Kidney tubule cell (primary cell): Measurements from ENCODE around the gene FERMT1.

Source experiments
- DNase-seq: peaks from one replicate; pipeline ENCODE4 v3.0.0-alpha.2; 2018; ENCODE audit warnings: low spot score

The FERMT1 gene, protein sequence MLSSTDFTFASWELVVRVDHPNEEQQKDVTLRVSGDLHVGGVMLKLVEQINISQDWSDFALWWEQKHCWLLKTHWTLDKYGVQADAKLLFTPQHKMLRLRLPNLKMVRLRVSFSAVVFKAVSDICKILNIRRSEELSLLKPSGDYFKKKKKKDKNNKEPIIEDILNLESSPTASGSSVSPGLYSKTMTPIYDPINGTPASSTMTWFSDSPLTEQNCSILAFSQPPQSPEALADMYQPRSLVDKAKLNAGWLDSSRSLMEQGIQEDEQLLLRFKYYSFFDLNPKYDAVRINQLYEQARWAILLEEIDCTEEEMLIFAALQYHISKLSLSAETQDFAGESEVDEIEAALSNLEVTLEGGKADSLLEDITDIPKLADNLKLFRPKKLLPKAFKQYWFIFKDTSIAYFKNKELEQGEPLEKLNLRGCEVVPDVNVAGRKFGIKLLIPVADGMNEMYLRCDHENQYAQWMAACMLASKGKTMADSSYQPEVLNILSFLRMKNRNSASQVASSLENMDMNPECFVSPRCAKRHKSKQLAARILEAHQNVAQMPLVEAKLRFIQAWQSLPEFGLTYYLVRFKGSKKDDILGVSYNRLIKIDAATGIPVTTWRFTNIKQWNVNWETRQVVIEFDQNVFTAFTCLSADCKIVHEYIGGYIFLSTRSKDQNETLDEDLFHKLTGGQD

DNA sequence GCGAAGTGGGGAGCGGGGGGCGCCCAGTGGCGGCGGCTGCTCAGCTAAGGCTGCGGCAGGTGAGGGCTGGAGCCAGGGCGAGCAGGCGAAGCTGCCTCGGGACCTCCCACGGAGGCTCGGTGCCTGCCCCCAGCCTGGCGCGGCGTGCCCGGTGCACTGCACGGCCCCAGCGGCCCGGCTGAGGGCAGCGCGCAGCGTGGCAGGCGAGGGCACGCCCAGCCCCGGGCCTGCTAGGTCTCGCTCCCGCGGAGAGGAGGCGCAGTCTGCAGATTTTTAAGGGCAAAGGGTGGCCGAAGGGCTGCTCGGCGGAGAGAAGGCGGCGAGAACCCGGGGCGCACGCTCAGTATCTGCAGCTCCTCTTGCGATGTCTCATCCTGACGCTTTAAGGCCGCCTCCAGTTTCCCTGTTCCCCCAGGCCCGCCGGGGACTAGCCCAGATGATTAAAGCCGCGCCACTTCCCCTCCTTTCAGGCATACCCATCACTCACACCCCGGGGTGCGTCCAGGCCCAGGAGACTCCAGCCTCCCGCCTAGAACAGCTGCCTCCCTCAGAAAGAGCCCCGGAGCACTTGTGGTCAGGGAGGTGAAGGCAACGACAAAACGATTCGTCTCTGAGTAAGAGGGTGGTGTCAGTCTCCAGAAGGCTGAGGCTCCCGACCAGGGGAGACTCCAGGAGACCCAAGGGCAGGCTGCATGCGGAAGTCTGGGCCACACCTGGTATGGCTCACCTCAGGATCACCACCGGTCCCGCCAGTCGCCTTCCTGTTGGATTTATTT is at the start of gene FERMT1:
Gene FERMT1, minus strand, starts transcription at position 158 of the 776 bp plus-strand sequence. CDS start 3,476 bp downstream, outside the sequence.
- DNase-seq: peak; percentile 89

DNA sequence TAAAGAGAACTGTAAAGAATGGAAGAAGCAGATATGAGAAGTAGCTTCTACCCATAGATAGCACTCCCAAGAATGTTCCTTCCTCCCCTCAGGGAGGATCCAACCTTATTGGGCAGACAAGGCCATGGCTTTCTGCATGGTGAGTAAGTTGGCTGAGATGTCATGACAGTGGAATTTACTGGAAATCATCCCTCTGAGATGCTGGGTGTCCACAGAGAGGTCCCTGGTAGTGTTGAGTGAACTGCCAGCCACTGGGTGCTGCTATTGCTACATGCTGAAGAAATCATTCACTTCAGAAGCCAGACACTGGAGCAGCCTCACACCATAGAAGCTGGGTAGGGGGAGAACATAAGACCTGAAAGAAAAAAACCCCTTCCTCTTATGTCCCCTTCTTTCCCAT is 46.4 kb upstream of the FERMT1 start:
- peak; percentile 71 for DNase-seq

DNA sequence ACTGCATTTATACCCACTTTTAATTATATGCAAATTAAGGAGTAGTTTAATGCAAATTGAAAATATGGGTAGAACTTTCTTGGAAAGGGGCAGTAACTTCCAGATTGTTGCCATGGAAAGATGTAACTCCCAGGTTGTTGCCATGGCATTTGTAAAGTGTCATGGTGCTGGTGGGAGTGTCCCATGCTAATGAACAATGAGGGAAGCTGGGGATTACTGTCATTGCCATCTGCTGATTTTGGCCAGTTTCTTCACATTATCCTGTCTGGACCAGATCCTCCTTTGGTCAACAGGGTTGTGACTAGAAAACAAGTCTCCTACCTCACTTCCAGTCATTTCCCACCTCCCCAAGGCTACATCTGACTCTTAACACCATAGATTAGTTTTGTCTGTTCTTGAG is 45.4 kb upstream of the FERMT1 start:
- DNase-seq: no peak

DNA sequence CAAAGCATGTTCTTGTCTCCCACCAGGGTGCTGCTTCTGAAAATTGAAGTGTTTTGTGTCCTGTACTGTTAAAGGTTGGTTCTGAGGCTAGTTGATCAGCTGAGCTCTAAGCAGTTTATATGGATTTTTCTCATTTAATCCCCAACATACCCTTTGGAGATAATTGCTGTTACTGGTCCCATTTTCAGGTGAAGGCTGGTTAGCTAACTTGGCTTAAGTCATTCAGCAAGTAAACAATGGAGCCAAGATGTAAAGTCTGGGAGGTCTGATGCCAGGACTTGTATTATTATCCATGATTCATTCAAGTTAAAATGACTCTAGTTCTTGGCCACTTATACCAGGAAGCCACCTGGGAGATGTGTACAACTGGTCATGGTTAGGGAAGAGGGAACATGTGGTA is 42.5 kb upstream of the FERMT1 start:
- peak; percentile 33 for DNase-seq

DNA sequence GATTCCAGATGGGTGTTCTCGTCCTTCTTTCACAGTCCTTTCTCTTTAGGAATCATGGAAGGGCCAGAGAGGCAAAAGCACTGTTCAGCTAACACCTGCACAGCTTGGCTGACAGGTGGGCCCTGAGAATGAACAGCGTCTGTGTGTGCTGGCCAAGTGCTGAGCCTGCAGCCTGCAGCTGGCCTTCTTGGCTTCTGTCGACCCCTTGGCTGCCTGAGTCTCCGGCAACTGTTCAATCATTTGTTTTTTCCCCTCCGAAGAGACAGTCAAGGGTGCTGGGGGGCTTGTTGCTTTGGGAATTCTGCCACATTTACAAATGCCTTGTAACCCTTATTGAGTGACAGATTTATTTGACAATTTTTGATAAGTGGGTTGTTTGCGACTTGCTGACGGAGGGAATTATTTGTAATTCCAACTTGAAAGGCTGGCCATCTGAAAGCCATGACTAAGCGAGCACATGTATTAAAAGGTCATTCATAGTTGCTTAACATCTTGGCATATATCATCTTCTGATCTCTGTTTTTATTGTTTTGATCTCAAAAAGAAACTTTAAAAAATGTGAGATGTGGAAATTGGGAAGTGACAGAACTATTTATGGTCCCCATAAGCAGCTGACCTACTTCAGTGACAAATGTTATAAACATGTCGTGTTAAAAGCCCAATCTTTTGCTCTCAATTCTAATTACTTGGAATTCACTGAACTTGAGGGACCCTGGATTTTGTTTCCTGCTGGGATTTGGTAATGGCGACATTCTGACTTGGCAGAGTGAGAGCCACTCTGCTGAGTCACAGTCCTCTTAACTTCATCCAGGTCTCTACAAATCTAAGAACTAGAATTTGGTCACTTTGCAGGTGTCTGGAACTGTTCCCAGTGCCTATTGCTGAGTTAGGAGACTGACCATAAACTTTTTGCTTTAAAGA is 41.9 kb upstream of the FERMT1 start:
- DNase-seq: peak; percentile 43

DNA sequence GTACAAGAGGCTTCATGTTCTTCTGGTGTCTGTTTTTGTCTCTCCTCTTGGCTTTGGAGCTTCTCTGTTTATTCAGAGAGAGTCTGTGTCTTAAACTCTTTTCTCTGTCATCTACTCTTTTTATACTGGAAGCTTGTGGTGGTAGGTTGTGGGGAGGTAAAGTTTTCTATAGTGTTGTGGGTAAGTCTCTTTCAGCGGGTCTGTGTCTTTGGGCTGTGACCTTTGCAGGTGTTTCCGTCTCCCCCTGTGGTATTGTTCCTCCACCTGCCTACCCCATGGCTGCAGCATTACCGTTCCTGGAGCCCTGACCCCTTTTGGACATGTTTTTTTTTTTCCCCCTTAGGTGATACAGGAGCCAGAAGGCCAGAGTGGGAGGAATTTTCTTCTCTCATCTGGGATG is 37.9 kb upstream of the FERMT1 start:
- DNase-seq: no peak

DNA sequence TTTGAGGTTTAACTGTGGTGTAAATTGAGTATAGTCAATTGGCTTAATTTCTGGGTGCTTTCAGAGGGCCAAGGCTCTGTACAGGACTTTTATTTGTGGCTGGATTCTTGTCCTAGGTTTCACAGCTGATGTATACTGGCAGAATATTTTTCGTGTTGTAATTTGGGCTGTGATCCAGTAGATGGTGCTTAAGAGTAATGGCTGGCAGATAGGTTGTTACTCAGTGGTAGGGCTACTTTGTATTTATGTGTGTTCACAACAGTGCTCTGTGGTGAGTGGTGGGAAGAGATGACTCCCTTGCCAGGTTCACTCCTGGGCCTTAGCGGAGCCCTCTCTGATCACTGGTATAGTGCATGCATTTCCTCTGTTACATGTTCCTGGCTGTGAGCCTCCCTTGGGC is 34.5 kb upstream of the FERMT1 start:
- DNase-seq: peak; percentile 5

DNA sequence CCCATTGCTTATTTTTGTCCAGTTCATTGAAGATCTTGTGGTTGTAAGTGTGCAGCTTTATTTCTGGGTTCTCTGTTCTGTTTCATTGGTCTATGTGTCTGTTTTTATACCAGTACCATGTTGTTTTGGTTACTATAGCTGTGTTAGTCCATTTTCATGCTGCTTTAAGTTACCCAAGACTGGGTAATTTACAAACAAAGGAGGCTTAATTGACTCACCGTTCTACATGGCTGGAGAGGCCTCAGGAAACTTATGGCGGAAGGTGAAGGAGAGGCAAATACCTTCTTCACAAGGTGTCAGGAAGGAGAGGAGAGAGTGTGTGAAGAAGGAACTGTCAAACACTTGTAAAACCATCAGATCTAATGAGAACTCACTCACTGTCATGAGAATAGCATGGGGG is 29.9 kb upstream of the FERMT1 start:
- DNase-seq: peak; percentile 63

DNA sequence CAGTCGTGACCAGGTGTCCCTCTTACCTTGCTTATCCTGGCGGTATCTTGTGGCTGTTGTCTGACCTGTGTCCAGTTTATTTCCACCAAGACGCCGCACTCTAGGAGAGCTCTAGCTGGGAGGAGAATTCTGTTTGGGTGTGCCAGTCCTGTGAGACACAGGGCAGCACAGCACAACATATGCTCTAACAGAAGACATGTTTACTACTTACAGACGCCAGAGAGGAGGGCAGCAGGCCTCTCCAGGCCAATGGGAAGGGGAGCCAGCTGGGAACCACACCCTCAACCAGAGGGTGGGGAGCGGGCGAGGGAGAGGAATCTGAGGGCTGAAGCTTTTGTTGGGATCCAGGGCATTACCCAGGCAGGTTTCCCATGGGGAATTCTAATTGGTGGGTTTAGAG is 25.2 kb upstream of the FERMT1 start:
- DNase-seq: no peak

DNA sequence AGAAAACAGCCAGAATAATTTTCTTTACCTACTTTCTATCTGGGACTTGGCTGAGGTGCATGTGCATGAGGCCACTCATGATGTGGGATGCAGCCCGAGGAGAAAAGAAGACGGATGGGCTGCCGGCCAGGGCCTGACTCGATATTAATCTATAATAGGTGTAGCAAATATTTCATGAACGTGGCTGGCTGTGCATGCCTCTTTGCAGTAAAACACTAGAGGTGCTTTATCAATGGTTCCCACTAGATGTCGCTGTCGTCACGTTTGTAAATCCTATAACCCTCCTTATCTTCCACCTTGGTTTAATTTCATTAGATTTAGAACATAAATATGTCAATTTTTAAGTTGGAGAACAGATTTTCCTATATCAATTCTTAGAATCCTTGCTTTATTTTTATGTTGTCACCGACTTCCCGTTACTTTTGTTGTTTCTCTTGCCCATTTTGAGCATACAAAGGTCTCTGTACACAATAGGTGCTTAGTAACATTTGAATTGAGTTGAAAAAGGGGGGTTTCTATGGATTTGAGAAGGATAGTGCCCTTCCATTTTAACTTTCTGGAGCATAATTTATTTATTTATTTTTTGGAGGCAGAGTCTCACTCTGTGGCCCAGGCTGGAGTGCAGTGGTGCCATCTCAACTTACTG is 19.6 kb upstream of the FERMT1 start:
- peak; percentile 62 for DNase-seq

DNA sequence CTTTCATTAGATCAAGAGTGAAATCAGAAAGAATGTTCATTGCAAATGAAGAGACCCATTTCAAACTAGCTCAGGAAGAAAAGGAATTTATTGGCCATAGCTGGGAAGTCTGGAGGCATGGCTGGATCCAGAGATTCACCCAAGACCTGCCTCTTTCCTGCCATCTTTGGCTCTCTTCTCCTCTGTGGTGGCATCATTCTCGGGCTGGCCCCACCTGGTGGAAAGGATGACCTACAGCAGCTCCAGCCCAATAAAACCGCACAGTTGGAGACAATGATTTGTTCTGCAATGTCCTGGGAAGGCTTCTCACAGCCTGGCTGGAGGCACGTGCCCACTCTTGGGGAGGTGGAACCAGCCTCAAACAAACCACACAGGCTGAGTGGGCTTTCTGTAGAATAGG is 18.1 kb upstream of the FERMT1 start:
- peak; percentile 16 for DNase-seq

DNA sequence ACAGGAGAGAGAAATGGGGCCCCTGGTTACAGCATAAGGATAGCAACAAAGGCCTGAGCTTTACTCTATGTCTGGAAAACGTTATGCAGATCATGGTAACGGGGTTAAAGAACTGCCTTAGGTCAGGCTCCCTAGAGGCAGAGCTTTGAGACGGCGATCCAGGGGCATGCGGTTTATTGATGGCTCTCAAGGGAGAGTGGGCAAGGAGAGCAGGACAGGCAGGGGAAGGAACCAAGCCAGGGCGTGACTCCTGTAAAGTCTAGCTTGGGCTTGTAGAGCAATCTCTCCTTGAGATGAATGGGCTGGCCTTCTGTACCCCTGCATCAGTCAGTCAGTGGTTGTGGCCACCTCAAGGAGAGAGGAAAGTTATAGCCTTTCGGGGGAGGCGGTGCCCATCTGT is 12.5 kb upstream of the FERMT1 start:
- no peak for DNase-seq

DNA sequence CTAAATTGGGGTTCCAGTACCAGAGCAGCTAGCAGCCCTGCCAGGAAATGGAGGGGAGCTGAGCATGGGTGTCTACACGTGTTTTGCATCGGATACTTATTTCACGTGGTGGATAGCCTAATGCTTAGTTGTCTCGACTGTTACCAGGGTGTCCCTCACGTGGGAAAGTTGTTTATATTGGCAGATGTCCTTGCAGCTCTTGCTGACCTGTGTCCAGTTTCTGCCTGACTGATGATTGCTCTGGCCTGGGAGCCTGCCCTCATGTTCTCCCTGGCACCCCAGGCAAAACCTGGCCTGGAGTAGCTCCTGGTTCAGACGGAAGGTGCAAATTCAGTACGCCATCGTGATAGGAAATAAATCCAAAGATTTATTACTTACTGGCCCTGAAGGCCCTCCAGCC is 11.8 kb upstream of the FERMT1 start:
- peak; percentile 36 for DNase-seq

DNA sequence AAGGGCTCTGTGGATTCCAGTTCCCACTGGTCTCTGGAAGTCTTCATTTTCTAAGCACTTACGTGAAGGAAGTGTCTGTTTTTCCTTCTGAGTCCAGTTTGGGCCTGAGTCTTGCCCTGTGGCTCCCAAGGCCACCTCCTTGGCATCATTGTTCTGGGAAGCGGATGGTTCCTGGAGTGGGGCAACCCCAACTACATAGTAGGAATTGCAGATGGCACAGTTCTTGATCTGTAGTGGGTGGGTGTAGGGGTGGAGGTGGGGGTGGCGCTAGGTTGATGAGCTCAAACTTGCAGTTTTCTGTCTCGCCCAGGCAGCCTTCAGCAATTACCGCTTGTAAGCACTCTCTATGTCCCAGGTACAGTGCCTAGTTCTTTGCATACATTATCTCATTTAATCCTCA is 7.2 kb upstream of the FERMT1 start:
- DNase-seq: no peak

DNA sequence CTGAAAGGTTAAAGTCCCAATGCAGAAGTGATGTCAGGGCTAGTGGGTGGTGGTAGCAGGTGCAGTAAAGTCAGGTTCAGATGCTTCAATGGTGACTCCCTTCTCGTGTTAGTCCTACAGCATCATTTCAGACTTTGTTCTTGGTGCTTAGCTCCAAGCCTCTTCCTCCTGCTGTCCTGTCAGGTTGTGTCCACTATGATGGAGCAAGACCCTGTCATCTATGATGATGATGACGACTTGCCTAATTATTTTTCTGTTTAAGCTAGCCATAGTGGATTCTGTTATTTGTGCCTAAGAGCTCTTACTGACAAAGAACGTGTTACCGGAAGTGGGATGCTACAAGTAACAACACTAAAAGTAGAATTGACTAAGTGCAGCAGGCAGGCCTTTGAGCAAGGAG is 5.0 kb upstream of the FERMT1 start:
- no peak for DNase-seq

DNA sequence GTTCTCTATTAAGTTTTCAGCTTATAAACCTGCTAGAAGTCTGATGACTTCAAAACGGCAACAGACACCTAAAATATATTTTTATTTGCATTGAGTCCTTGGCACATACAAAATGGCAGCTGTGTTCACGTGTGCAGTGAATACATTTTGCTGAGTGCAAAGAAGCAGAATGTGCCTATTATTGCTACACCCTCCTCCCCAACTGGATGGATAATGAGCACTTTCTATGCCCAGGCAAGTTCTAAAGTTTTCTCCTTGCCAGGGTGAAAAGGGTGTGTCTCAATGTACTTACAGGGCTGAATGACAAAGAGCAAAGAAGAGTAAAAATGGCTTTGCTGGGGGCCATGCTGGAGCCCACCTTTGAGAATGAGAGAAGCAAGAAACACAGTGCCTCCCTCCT is 4.0 kb upstream of the FERMT1 start:
- DNase-seq: no peak

DNA sequence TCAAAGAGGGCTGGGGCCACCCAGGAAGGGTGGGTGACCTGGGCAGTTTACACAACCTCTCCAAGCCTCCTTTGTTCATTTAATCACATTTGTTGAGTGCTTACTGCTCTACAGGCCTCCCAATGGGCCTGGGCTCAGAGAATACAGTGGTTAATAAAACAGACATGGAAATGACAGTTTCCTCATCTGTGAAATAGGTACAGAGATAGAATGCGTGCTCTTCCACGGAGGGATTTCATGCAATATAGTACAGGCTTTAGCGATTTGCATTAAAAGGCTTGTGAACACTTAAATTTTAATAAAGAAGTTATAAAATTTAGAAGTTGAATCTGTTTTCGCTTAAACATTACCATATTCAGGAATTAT is 802 bp upstream of the FERMT1 start:
- no peak for DNase-seq

DNA sequence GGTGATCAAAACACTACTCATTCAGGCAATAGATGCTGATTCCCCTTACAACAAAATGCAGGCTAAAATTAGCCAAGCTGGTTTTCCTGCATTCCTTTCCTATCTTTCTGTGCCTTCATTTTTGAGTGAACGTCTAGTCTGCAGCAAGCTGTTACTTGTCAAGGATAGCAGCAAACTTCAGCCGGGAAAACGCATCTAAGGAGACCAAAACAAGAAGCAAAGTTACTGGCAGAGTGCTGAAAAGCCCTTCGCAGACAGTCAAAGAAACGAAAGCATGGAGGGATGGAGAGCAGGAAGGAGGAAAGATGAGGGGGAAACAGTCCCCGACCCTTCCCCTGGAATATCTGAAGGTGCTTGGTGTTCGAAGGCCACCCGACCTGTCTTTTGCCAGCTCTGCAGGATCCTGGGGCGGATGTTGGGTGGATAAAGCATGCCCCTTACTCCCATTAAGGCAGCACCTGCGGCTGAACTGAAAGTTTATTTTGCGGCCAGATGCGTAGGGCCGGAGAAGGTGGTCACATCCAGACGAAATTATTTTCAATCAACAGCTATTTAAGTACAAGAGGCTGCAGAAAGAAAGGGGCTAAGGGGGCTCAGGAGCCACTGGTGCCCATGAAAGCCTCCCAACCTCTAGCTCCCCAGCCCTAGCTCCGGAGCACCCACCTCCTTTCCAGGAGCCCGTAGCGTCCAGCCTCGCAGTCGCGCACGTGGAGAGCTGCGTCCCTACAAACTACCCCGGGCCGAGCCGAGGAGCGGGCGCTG is 538 bp downstream of the FERMT1 start:
- peak; percentile 42 for DNase-seq

DNA sequence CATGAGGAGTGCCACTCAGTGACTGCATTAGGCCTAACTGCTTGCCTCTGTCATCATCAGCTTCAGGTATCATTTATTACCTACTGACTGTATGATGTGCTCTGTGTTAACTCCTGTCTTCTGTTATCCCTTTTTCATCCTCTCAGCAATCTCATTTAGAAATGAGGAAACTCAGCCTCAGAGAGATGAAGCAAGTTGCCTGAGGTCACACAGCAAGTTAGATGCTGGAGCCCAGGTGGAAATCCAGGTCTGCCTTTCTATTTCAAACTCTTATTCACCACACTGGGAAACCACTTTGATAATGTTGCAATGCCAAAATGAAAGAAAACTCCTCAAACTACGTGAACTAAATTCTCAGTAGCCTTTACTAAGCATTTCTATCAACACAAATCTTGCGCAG is 1.3 kb downstream of the FERMT1 start:
- no peak for DNase-seq

DNA sequence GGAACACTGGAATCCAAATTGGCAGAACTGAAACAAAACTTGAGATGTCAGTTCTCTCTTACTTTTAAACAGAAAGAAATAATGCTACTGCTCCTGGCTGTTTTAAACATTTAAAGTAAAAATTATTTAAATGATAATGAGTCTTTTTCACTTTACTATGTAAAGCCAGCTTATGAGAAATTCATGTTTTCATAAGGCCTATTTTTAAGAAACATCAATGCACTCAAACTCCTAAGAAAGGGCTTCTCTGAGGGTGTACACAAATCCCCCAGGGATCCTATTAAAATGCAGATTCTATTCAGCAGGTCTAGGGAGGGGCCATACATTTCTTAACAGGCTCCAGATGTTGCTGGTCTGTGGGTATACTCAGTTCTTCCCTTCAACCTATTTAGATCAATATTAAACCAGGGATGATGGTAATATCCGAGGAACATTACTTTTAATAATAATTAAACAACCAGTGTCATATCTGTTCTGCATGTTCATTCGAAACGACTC is 2.3 kb downstream of the FERMT1 start:
- no peak for DNase-seq
